ENCODE measurements around the gene TPM1. TPM values are rescaled to one million over a fixed set of nuclear protein-coding genes. Genes with fewer than 3 reads are reported as not detected.

The TPM1 gene
- total RNA-seq, 4 donors from 2014 or later: 85.4 to 182 (median 127) TPM

DNA sequence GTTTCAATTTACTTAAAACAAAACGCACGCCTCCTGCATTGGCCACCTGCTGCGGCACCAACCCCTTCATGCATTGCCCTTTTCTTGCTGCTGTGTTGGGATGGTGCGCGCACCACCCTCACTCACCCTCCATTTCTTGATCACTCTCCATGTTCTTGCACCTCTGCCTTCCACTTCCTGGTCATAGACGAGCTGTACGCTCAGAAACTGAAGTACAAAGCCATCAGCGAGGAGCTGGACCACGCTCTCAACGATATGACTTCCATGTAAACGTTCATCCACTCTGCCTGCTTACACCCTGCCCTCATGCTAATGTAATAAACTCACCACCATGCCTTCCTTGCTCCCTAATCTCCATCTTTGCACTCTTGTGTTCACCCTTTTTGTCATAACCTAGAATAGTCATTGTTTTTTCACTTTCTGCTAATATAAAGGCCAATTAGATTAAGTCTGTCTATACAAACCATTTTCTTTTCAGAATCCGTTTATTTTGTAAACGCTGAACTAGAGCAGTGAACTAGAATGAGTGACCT is 21.4 kb downstream of the TPM1 start:
- H3K36me3 ChIP-seq: peaks cover 87% of the 10 kb centered on the region
- H3K9me3 ChIP-seq: no peaks in the 10 kb centered on the region
- no peak overlapping the region for H3K4me3 ChIP-seq
- no peaks in the 10 kb centered on the region for H3K27me3 ChIP-seq
- TF ChIP-seq POLR2AphosphoS5 (IDR thresholded peaks at IDR 0.05): no peak
- TF ChIP-seq POLR2A (IDR thresholded peaks at IDR 0.05): no peak
- TF ChIP-seq, protein P1, sequence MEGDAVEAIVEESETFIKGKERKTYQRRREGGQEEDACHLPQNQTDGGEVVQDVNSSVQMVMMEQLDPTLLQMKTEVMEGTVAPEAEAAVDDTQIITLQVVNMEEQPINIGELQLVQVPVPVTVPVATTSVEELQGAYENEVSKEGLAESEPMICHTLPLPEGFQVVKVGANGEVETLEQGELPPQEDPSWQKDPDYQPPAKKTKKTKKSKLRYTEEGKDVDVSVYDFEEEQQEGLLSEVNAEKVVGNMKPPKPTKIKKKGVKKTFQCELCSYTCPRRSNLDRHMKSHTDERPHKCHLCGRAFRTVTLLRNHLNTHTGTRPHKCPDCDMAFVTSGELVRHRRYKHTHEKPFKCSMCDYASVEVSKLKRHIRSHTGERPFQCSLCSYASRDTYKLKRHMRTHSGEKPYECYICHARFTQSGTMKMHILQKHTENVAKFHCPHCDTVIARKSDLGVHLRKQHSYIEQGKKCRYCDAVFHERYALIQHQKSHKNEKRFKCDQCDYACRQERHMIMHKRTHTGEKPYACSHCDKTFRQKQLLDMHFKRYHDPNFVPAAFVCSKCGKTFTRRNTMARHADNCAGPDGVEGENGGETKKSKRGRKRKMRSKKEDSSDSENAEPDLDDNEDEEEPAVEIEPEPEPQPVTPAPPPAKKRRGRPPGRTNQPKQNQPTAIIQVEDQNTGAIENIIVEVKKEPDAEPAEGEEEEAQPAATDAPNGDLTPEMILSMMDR (IDR thresholded peaks at IDR 0.05): no peak
- no peak overlapping the region for H3K27ac ChIP-seq
- H3K4me1 ChIP-seq: no peaks in the 10 kb centered on the region
- DNase-seq (ENCODE audit: low spot score in 2 of 2): no peak
- WGBS: 95% methylated on average over 13 of the region's 13 CpGs

DNA sequence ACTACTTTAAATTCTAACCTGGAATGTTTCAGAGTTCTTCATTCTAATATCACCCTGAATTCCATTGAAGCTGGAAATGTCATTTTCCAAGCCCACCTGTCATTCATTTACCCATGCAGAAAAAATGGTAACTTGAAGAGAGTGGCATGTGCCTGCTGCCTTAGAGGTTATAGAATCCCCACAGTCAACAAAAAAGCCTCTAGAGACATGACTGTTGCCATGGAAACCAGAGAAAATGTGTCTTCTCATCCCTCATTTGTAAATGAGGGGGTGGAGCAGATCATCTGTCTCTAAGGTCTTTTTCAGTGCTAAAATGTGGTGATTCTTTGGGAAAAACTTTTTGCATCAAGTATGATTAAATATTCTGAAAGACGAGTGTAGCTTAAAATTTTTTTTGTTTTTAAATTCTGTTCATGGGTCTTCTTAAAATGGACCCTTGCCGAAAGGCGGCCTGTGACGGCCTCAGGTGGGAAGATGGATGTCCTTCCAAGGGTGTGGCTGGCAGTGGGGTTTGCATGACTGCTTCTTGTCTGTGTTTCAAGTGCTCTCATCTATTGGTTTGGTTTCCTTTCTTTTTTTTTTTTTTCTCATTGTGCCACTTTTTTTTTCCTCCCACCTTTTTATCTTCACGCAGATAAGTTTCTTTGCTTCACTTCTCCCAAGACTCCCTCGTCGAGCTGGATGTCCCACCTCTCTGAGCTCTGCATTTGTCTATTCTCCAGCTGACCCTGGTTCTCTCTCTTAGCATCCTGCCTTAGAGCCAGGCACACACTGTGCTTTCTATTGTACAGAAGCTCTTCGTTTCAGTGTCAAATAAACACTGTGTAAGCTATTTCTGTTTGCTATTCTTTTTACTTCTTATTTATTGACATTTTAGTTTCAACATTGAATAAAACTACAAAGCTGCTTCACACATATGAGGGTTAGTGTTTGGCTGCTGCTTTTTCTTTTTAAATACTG is 23.0 kb downstream of the TPM1 start:
- H3K4me3 ChIP-seq: no peak overlapping the region
- no peak for TF ChIP-seq POLR2AphosphoS5 (IDR thresholded peaks at IDR 0.05)
- no peak for TF ChIP-seq EP300 (IDR thresholded peaks at IDR 0.05)
- TF ChIP-seq, protein P1 (IDR thresholded peaks at IDR 0.05): no peak
- TF ChIP-seq POLR2A (IDR thresholded peaks at IDR 0.05): no peak
- H3K27ac ChIP-seq: no peak overlapping the region
- no peak for DNase-seq (ENCODE audit: low spot score in 2 of 2)
- WGBS: 91% methylated on average over 8 of the region's 8 CpGs
- H3K4me1 ChIP-seq: no peaks in the 10 kb centered on the region
- H3K36me3 ChIP-seq: peaks cover 82% of the 10 kb centered on the region
- H3K9me3 ChIP-seq: no peaks in the 10 kb centered on the region
- no peaks in the 10 kb centered on the region for H3K27me3 ChIP-seq

DNA sequence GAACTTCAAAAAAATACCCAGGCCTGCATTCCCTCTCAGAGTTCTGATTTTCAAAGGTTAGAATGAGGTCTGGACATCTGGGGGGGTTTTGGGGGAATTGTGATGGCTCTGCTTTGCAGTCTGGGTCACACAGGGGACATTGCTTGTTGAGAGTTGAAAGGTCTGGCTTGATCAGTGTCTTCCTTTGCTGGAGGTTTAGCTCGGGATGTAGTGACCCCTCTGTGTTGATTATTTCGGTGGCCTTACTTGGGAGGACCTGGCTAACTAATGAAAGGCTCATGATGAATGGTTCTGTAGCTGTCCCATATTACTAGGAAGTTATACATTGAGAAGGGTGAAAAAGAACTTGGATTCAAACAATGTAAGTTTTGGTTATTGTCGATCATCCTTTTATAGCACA is 23.7 kb downstream of the TPM1 start:
- no peak overlapping the region for H3K4me3 ChIP-seq
- 83% methylated on average over 3 of the region's 3 CpGs for WGBS
- H3K4me1 ChIP-seq: no peaks in the 10 kb centered on the region
- TF ChIP-seq, protein P1 (IDR thresholded peaks at IDR 0.05): no peak
- TF ChIP-seq POLR2AphosphoS5 (IDR thresholded peaks at IDR 0.05) (no peak), EP300 (IDR thresholded peaks at IDR 0.05) (no peak), POLR2A (IDR thresholded peaks at IDR 0.05) (no peak)
- peaks cover 82% of the 10 kb centered on the region for H3K36me3 ChIP-seq
- H3K9me3 ChIP-seq: no peaks in the 10 kb centered on the region
- DNase-seq (ENCODE audit: low spot score in 2 of 2): no peak
- no peak overlapping the region for H3K27ac ChIP-seq
- H3K27me3 ChIP-seq: no peaks in the 10 kb centered on the region

DNA sequence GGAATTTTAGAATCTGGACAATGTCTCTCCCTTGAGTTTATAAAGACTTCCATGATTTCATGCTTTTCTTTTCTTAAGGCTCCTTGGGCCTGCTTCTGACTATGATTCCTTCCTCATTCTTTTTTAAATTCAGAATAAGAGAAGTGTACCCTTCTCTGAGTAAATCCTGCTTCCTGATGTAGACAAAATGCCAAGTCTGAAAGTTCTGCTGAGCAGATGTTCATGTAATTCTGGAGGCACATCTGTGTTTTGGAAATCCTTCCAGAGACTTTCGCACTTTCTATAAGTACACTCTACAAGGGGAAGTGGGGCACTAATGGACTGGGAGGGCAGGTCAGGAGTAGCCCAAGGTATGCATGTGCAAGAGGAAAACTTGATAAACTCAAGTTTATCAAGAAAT is 24.8 kb downstream of the TPM1 start:
- Histone ChIP-seq H3K27ac (no peak overlapping the region), H3K4me1 (no peaks in the 10 kb centered on the region), H3K27me3 (no peaks in the 10 kb centered on the region), H3K4me3 (no peak overlapping the region), H3K9me3 (no peaks in the 10 kb centered on the region), H3K36me3 (peaks cover 75% of the 10 kb centered on the region)
- 78% methylated on average over 1 of the region's 1 CpG for WGBS
- TF ChIP-seq EP300 (IDR thresholded peaks at IDR 0.05): no peak
- TF ChIP-seq, protein P1 (IDR thresholded peaks at IDR 0.05): no peak
- no peak for TF ChIP-seq POLR2A (IDR thresholded peaks at IDR 0.05)
- TF ChIP-seq POLR2AphosphoS5 (IDR thresholded peaks at IDR 0.05): no peak
- DNase-seq (ENCODE audit: low spot score in 2 of 2): no peak

All from suprapubic skin (tissue), 4 donors.